Testis (tissue), 2 donors: Measurements from ENCODE around the gene EPC1.

Source experiments
- POLR2A ChIP-seq: fragments of 450-650 bp; IDR thresholded peaks from one replicate; pipeline ENCODE4 v1.6.1; 2017; ENCODE audit warnings: antibody characterized with exemption, mild to moderate bottlenecking, moderate library complexity
- TF ChIP-seq, protein P1 (sequence below), 3 experiments: fragments of 450-650 bp in 2 of 3; fragments of 200-600 bp in 1 of 3; sonication (generic) in 1 of 3; IDR thresholded peaks; one replicate each; pipeline ENCODE4 v1.5.1; 2016 to 2019; ENCODE audit warnings: antibody characterized with exemption in 3 of 3, mild to moderate bottlenecking in 2 of 3, moderate library complexity in 1 of 3

DNA sequence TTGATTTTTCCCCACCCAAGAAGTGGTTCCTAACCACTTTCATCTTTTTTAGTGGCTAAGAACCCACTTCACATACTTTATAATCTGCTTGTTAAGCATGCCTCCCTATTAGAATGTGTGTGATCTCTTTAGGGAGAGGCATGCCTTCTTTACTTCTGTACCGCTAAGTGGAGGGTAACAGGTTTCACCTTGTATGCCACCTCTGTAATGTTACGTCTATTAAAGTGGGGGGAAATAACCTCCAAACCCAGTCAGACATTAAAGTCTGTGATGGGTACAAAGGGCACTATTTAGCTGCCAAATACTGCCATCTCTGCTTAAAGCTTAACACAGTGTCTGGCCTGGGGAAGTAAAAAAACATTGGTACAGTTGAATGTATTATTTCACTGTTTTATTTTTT lies 51.9 kb downstream of the EPC1 start:
- TF ChIP-seq, protein P1, sequence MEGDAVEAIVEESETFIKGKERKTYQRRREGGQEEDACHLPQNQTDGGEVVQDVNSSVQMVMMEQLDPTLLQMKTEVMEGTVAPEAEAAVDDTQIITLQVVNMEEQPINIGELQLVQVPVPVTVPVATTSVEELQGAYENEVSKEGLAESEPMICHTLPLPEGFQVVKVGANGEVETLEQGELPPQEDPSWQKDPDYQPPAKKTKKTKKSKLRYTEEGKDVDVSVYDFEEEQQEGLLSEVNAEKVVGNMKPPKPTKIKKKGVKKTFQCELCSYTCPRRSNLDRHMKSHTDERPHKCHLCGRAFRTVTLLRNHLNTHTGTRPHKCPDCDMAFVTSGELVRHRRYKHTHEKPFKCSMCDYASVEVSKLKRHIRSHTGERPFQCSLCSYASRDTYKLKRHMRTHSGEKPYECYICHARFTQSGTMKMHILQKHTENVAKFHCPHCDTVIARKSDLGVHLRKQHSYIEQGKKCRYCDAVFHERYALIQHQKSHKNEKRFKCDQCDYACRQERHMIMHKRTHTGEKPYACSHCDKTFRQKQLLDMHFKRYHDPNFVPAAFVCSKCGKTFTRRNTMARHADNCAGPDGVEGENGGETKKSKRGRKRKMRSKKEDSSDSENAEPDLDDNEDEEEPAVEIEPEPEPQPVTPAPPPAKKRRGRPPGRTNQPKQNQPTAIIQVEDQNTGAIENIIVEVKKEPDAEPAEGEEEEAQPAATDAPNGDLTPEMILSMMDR (IDR thresholded peaks at IDR 0.05), result no peak
- TF ChIP-seq POLR2A, result no peak
